Measurements from ENCODE around the gene PTPRE.

Gene PTPRE

GRCh38 chr10:127866276-127867013, 40.5 kb upstream of the PTPRE start:
- Histone ChIP-seq H3K27me3 (ENCODE audit: insufficient read depth, poor library complexity, severe bottlenecking) (no peaks in the 10 kb centered on the region), H3K27ac (replicated peaks) (no peak overlapping the region), H3K4me3 (replicated peaks; ENCODE audit: insufficient read depth, low read length) (no peak overlapping the region)
- no peak for TF ChIP-seq GABPA (IDR thresholded peaks at IDR 0.05; ENCODE audit: low read depth)
- no peak for TF ChIP-seq CTCF (IDR thresholded peaks at IDR 0.05; ENCODE audit: insufficient read depth, low read length)
- no peak for TF ChIP-seq POLR2AphosphoS5 (IDR thresholded peaks at IDR 0.05; ENCODE audit: low read depth)
- no peak for TF ChIP-seq REST (IDR thresholded peaks at IDR 0.05; ENCODE audit: insufficient replicate concordance, low read depth)
- TF ChIP-seq SPI1 (IDR thresholded peaks at IDR 0.05; ENCODE audit: borderline replicate concordance, low read depth): no peak
- DNase-seq (ENCODE audit: low read depth in 1 of 2, low spot score in 1 of 2): no peak

GRCh38 chr10:127867805-127868204, 39.1 kb upstream of the PTPRE start:
- no peaks in the 10 kb centered on the region for H3K27me3 ChIP-seq (ENCODE audit: insufficient read depth, poor library complexity, severe bottlenecking)
- TF ChIP-seq POLR2AphosphoS5 (IDR thresholded peaks at IDR 0.05; ENCODE audit: low read depth): no peak
- no peak for TF ChIP-seq SPI1 (IDR thresholded peaks at IDR 0.05; ENCODE audit: borderline replicate concordance, low read depth)
- no peak for TF ChIP-seq GABPA (IDR thresholded peaks at IDR 0.05; ENCODE audit: low read depth)
- TF ChIP-seq CTCF (IDR thresholded peaks at IDR 0.05; ENCODE audit: insufficient read depth, low read length): no peak
- no peak for TF ChIP-seq REST (IDR thresholded peaks at IDR 0.05; ENCODE audit: insufficient replicate concordance, low read depth)
- H3K27ac ChIP-seq (replicated peaks): no peak overlapping the region
- H3K4me3 ChIP-seq (replicated peaks; ENCODE audit: insufficient read depth, low read length): no peak overlapping the region
- DNase-seq (ENCODE audit: low read depth in 1 of 2, low spot score in 1 of 2): no peak

GRCh38 chr10:127869329-127869728, 37.6 kb upstream of the PTPRE start:
- no peak for DNase-seq (ENCODE audit: low read depth in 1 of 2, low spot score in 1 of 2)
- TF ChIP-seq GABPA (IDR thresholded peaks at IDR 0.05; ENCODE audit: low read depth) (no peak), REST (IDR thresholded peaks at IDR 0.05; ENCODE audit: insufficient replicate concordance, low read depth) (no peak), POLR2AphosphoS5 (IDR thresholded peaks at IDR 0.05; ENCODE audit: low read depth) (no peak), CTCF (IDR thresholded peaks at IDR 0.05; ENCODE audit: insufficient read depth, low read length) (no peak), SPI1 (IDR thresholded peaks at IDR 0.05; ENCODE audit: borderline replicate concordance, low read depth) (no peak)
- H3K27me3 ChIP-seq (ENCODE audit: insufficient read depth, poor library complexity, severe bottlenecking): no peaks in the 10 kb centered on the region
- H3K4me3 ChIP-seq (replicated peaks; ENCODE audit: insufficient read depth, low read length): no peak overlapping the region
- H3K27ac ChIP-seq (replicated peaks): no peak overlapping the region

Measured in HL-60 (cell line).